ENCODE data around the gene STRA6. TPM values are rescaled to one million over a fixed set of nuclear protein-coding genes. Genes with fewer than 3 reads are reported as not detected.

Gene STRA6
- total RNA-seq, 1 experiment from 2014 or later, result 0.54 TPM

DNA sequence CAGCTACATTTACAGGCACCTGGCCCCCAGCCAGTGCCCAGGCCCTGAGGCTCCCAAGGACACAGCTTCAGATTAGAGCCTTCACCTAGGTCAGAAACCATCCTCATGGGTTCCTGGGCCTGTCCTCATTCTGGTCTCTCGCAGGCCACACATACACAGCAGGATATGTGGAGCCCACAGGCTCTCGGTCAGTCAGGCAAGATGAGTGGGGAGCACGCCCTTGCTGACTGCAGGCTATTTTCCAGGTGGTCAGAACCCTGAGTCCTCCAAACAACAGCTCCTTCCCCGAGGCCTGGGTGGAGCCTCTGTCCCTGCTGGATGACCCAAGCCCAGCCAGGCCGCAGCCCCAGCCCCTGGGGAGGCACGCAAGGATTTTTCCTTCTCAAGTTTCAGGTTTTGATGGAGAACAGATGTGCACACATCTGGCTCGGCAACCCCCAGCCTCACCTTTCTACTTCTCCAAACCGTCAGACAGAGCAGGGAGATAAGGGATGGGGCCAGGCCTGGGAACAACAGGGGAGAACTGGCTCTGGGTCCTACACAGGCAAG, 1.6 kb downstream of the STRA6 start:
- TF ChIP-seq ZNF274 (IDR thresholded peaks at IDR 0.05; ENCODE audit: low read depth, low read length) (no peak), EZH2 (IDR thresholded peaks at IDR 0.05) (no peak), ZFX (IDR thresholded peaks at IDR 0.05) (no peak), POLR2A (IDR thresholded peaks at IDR 0.05; ENCODE audit: borderline replicate concordance, extremely low read depth, insufficient read depth, insufficient read length) (no peak), YY1 (IDR thresholded peaks at IDR 0.05; ENCODE audit: extremely low read depth, insufficient replicate concordance, low read depth, low read length) (no peak), CEBPB (IDR thresholded peaks at IDR 0.05; ENCODE audit: low read depth) (no peak), FOSL1 (IDR thresholded peaks at IDR 0.05; ENCODE audit: low read depth) (no peak), EZH2phosphoT487 (IDR thresholded peaks at IDR 0.05; ENCODE audit: borderline replicate concordance) (no peak), TCF7L2 (IDR thresholded peaks at IDR 0.05; ENCODE audit: borderline replicate concordance, extremely low read depth, insufficient read depth, insufficient read length) (no peak), SP1 (IDR thresholded peaks at IDR 0.05; ENCODE audit: low read depth) (no peak)
- TF ChIP-seq, protein P1, sequence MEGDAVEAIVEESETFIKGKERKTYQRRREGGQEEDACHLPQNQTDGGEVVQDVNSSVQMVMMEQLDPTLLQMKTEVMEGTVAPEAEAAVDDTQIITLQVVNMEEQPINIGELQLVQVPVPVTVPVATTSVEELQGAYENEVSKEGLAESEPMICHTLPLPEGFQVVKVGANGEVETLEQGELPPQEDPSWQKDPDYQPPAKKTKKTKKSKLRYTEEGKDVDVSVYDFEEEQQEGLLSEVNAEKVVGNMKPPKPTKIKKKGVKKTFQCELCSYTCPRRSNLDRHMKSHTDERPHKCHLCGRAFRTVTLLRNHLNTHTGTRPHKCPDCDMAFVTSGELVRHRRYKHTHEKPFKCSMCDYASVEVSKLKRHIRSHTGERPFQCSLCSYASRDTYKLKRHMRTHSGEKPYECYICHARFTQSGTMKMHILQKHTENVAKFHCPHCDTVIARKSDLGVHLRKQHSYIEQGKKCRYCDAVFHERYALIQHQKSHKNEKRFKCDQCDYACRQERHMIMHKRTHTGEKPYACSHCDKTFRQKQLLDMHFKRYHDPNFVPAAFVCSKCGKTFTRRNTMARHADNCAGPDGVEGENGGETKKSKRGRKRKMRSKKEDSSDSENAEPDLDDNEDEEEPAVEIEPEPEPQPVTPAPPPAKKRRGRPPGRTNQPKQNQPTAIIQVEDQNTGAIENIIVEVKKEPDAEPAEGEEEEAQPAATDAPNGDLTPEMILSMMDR (IDR thresholded peaks at IDR 0.05 in 2 of 3, conservative IDR thresholded peaks at IDR 0.05 in 1 of 3; ENCODE audit: borderline replicate concordance in 1 of 3, insufficient read depth in 1 of 3, low read depth in 2 of 3, low read length in 2 of 3), result no peak
- TF ChIP-seq, protein P2, sequence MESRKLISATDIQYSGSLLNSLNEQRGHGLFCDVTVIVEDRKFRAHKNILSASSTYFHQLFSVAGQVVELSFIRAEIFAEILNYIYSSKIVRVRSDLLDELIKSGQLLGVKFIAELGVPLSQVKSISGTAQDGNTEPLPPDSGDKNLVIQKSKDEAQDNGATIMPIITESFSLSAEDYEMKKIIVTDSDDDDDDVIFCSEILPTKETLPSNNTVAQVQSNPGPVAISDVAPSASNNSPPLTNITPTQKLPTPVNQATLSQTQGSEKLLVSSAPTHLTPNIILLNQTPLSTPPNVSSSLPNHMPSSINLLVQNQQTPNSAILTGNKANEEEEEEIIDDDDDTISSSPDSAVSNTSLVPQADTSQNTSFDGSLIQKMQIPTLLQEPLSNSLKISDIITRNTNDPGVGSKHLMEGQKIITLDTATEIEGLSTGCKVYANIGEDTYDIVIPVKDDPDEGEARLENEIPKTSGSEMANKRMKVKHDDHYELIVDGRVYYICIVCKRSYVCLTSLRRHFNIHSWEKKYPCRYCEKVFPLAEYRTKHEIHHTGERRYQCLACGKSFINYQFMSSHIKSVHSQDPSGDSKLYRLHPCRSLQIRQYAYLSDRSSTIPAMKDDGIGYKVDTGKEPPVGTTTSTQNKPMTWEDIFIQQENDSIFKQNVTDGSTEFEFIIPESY (IDR thresholded peaks at IDR 0.05; ENCODE audit: extremely low read depth, insufficient replicate concordance, low read length), result no peak
- TF ChIP-seq, protein P3, sequence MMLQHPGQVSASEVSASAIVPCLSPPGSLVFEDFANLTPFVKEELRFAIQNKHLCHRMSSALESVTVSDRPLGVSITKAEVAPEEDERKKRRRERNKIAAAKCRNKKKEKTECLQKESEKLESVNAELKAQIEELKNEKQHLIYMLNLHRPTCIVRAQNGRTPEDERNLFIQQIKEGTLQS (IDR thresholded peaks at IDR 0.05), result no peak
- Histone ChIP-seq H3K4me3 (replicated peaks in 1 of 2; ENCODE audit: low read depth in 1 of 2, low read length in 2 of 2) (no peak overlapping the region), H3K9me3 (ENCODE audit: control insufficient read depth in 1 of 2, insufficient read depth in 1 of 2, low read depth in 1 of 2, low read length in 2 of 2) (no peaks in the 10 kb centered on the region), H3K9me2 (ENCODE audit: insufficient read depth) (no peaks in the 10 kb centered on the region), H2AFZ (ENCODE audit: low read depth, low read length, poor library complexity, severe bottlenecking) (no peak overlapping the region), H3K4me1 (ENCODE audit: control insufficient read depth in 1 of 2, insufficient read depth in 2 of 2, low read length in 2 of 2) (peaks cover 36 to 67% of the 10 kb centered on the region in 2 experiments), H3K36me3 (ENCODE audit: control insufficient read depth in 1 of 2, insufficient read depth in 2 of 2, low read length in 2 of 2) (no peaks in the 10 kb centered on the region), H3K4me2 (ENCODE audit: low read length) (peak overlapping the region; percentile 59), H3K27ac (ENCODE audit: low read depth, low read length) (no peak overlapping the region), H3K79me2 (ENCODE audit: insufficient read depth, low read length) (no peaks in the 10 kb centered on the region), H3K9ac (ENCODE audit: low read length) (no peak overlapping the region), H3K27me3 (ENCODE audit: insufficient read depth, low read length) (peaks cover 12% of the 10 kb centered on the region; the same call in 1 of the 2 replicates), H4K20me1 (ENCODE audit: insufficient read depth) (no peaks in the 10 kb centered on the region)
- DNase-seq (ENCODE audit: low read depth, low spot score), result no peak
- intact Hi-C loops (cut with micrococcal nuclease), result loop anchor here (2.0 to 5.0 kb wide), 2 partner anchors 40 to 49 kb away; no protein-coding TSS in a partner anchor
- ATAC-seq, result peak; percentile 3; the same call in 1 of the 2 replicates
- ChIA-PET RAD21 (ENCODE audit: low non-redundant PET in 1 of 2, low total read pairs in 2 of 2, uncharacterized antibody in 2 of 2, unreplicated experiment in 2 of 2) (interaction anchor here in 1 of 2 experiments (1.6 kb wide), 1 partner anchor 107 kb away, joined by 3 read pairs; no protein-coding TSS in a partner anchor), CTCF (interaction anchor here (0.9 kb wide), 1 partner anchor 107 kb away, joined by 6 read pairs; no protein-coding TSS in a partner anchor), POLR2A (no interaction called here)
- no TSS peak for BruUV-seq (replicated peaks)

Measured in HCT116 (cell line).